Measurements from ENCODE around the gene CWC22. TPM values are rescaled to one million over a fixed set of nuclear protein-coding genes. Genes with fewer than 3 reads are reported as not detected.

Gene CWC22
- polyA plus RNA-seq, 1 of the 3 experiments (the other 2 are of a cell fraction), result 2.7 TPM

DNA sequence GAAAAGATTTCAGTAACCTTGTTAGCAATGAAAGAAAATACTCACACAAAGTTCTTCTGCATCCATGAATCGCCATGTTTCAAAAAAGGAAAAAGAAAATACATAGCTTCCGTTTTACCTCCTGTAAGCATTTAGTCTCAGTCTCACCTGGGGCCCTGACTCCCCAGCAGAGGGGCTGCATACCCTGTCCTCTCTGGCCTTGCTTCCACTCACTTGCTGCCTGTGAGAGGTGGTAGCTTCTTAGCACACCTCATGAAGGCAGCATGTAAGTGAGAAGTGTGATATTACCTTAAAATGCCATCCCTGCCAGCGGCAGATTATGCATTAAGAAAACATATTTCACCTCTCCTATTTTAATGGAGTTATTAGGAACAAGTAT, 96.4 kb downstream of the CWC22 start:
- POLR2A ChIA-PET, result no interaction called here
- Histone ChIP-seq H3K27ac (ENCODE audit: low read depth in 2 of 2, low read length in 1 of 2) (no peak overlapping the region), H4K20me1 (ENCODE audit: insufficient read depth) (no peaks in the 10 kb centered on the region), H3K79me2 (ENCODE audit: insufficient read depth) (no peaks in the 10 kb centered on the region), H3K9ac (no peak overlapping the region), H3K27me3 (ENCODE audit: insufficient read depth) (no peaks in the 10 kb centered on the region), H2AFZ (ENCODE audit: low read depth) (no peak overlapping the region), H3K4me1 (ENCODE audit: control insufficient read depth in 1 of 2, insufficient read depth in 2 of 2, low read depth in 1 of 2, low read length in 1 of 2) (no peaks in the 10 kb centered on the region), H3K4me2 (no peak overlapping the region), H3K36me3 (replicated peaks in 1 of 2; ENCODE audit: control insufficient read depth in 1 of 2, insufficient read depth in 2 of 2, low read length in 1 of 2) (no peaks in the 10 kb centered on the region), H3K9me2 (no peaks in the 10 kb centered on the region), H3F3A (replicated peaks; ENCODE audit: insufficient read depth) (no peaks in the 10 kb centered on the region), H3K4me3 (ENCODE audit: low read depth in 2 of 2, low read length in 1 of 2) (no peak overlapping the region), H3K9me3 (no peaks in the 10 kb centered on the region)
- 50% methylated on average over 3 of the region's 3 CpGs for WGBS (ENCODE audit: low lambda C conversion rate)
- no peak for DNase-seq
- CTCF ChIA-PET, result no interaction called here
- TF ChIP-seq TAF1 (IDR thresholded peaks at IDR 0.05; ENCODE audit: borderline replicate concordance, low read depth, low read length), result no peak
- no peak for TF ChIP-seq SIN3A (IDR thresholded peaks at IDR 0.05; ENCODE audit: borderline replicate concordance, low read depth, low read length)
- TF ChIP-seq EP300 (IDR thresholded peaks at IDR 0.05; ENCODE audit: borderline replicate concordance in 1 of 2, low read depth in 1 of 2, low read length in 1 of 2), result no peak
- no peak for TF ChIP-seq MXI1 (IDR thresholded peaks at IDR 0.05; ENCODE audit: low read depth, low read length)
- no peak for TF ChIP-seq TCF12 (IDR thresholded peaks at IDR 0.05)
- TF ChIP-seq ELF1 (IDR thresholded peaks at IDR 0.05), result no peak
- TF ChIP-seq YY1 (IDR thresholded peaks at IDR 0.05; ENCODE audit: low read depth), result no peak
- TF ChIP-seq TEAD4 (IDR thresholded peaks at IDR 0.05; ENCODE audit: borderline replicate concordance, insufficient read depth), result no peak
- no peak for TF ChIP-seq POLR2AphosphoS5 (IDR thresholded peaks at IDR 0.05; ENCODE audit: low read depth, low read length)
- TF ChIP-seq, protein P1, sequence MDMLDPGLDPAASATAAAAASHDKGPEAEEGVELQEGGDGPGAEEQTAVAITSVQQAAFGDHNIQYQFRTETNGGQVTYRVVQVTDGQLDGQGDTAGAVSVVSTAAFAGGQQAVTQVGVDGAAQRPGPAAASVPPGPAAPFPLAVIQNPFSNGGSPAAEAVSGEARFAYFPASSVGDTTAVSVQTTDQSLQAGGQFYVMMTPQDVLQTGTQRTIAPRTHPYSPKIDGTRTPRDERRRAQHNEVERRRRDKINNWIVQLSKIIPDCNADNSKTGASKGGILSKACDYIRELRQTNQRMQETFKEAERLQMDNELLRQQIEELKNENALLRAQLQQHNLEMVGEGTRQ (IDR thresholded peaks at IDR 0.05; ENCODE audit: borderline replicate concordance, low read depth, low read length), result no peak
- TF ChIP-seq, protein P2, sequence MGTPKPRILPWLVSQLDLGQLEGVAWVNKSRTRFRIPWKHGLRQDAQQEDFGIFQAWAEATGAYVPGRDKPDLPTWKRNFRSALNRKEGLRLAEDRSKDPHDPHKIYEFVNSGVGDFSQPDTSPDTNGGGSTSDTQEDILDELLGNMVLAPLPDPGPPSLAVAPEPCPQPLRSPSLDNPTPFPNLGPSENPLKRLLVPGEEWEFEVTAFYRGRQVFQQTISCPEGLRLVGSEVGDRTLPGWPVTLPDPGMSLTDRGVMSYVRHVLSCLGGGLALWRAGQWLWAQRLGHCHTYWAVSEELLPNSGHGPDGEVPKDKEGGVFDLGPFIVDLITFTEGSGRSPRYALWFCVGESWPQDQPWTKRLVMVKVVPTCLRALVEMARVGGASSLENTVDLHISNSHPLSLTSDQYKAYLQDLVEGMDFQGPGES (IDR thresholded peaks at IDR 0.05; ENCODE audit: low read depth, low read length), result no peak
- TF ChIP-seq, protein P3, sequence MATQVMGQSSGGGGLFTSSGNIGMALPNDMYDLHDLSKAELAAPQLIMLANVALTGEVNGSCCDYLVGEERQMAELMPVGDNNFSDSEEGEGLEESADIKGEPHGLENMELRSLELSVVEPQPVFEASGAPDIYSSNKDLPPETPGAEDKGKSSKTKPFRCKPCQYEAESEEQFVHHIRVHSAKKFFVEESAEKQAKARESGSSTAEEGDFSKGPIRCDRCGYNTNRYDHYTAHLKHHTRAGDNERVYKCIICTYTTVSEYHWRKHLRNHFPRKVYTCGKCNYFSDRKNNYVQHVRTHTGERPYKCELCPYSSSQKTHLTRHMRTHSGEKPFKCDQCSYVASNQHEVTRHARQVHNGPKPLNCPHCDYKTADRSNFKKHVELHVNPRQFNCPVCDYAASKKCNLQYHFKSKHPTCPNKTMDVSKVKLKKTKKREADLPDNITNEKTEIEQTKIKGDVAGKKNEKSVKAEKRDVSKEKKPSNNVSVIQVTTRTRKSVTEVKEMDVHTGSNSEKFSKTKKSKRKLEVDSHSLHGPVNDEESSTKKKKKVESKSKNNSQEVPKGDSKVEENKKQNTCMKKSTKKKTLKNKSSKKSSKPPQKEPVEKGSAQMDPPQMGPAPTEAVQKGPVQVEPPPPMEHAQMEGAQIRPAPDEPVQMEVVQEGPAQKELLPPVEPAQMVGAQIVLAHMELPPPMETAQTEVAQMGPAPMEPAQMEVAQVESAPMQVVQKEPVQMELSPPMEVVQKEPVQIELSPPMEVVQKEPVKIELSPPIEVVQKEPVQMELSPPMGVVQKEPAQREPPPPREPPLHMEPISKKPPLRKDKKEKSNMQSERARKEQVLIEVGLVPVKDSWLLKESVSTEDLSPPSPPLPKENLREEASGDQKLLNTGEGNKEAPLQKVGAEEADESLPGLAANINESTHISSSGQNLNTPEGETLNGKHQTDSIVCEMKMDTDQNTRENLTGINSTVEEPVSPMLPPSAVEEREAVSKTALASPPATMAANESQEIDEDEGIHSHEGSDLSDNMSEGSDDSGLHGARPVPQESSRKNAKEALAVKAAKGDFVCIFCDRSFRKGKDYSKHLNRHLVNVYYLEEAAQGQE (IDR thresholded peaks at IDR 0.05; ENCODE audit: low read depth, low read length), result no peak
